Measurements from ENCODE around the gene CCDC91.

Gene CCDC91

DNA sequence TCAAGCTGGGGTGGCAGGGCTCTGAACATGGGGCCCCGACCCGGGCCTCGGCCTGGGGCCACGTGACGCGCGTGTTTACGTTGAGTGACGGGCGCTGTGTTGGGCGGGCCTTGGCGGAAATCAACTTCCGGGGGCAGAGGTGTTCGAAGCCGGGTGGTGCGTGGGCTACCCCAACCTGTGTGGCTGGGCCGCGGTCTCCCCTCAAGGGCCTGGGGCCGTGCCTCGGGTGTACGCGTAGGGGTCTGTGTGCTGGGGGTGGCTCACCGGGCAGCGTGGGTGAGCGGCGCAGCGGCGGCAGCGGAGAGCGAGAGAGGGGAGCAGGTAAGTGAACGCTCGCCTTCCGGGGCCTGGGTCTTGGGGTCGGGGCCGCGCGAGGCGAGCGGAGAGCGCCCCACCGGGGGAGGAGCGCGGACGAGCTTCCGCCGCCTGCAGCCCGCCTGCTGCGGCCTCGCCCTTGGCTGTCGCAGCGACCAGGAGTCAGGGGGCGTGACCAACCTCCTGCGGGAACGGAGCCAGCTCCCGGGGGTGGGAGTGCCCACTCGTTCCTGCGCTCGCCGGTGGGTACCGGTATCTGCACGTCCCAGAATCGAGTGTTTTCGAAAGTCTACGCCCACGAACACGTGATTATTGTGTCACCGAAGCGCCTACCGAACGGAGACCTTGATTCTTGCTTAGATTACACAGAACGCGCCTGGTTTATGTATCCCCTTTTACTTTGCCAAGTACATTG is at the start of gene CCDC91:
Gene CCDC91 (plus strand): TSS at position 136 of the 730 bp plus-strand sequence. CDS start 66,760 bp downstream, outside the sequence.
- peak; percentile 32 for DNase-seq

DNA sequence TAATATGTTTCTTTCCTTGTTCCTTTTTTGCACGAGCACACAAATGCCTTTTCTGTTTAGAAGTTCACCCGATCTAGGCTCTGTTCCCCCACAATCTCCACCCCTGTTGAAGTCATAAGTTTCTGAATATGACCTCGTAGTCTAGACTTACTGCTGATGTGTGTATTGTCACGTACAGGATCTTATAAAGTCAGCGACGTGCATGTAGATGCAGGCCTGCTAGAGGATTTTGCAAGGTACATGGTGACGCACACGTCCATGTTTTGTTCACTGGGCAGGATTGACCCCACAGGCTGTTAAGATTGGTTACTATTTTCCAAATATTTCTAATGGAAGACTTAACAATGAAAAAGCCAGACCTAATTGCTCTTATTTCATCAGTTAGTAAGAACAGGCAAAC is 46.2 kb upstream of the CCDC91 start:
- no peak for DNase-seq

DNA sequence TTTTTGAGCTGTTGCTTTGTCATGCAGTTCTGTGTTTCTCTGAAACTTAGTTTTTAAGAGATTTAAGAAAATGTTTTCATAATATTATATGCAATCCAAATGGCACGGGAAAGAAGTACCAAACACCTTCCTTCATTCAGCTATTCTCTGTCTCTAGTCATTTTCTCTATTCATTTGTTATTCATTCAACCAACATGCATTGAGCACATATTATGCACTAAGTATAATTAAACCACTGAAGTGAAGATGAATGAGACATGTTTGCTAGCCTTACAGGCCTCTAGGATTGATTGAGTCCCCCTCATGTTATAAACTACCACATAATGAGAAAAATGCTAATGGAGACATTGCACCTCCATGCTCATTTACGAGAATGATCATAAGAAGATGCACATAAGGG is 45.7 kb upstream of the CCDC91 start:
- DNase-seq, result no peak

DNA sequence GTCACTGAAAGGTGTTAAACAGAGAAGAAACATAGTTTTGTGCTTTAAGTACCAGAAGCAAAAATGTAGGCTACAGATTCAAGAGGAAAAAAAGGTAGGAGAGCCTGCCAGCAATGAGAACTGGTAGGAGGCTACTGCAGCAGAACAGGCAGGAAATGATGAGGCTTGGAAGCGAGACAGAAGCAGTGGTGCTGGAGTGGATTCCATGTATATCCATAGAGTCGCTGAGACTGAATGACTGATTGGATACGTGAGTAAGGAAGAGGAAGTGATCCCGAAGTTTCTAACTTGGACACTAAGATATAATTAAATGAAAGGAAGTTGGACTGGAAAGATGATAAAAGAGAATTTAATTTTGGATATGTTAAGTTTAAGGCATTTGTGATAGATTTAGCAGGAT is 45.0 kb upstream of the CCDC91 start:
- DNase-seq, result no peak

GRCh38 chr12:28149279-28149678 is 41.0 kb upstream of the CCDC91 start:
- no peak for DNase-seq

GRCh38 chr12:28156362-28156761 is 33.9 kb upstream of the CCDC91 start:
- DNase-seq, result no peak

- DNase-seq, result no peak
Measured at GRCh38 chr12:28156804-28157203, 33.5 kb upstream of the CCDC91 start.

- no peak for DNase-seq
Measured at GRCh38 chr12:28158353-28158752, 31.9 kb upstream of the CCDC91 start.

DNA sequence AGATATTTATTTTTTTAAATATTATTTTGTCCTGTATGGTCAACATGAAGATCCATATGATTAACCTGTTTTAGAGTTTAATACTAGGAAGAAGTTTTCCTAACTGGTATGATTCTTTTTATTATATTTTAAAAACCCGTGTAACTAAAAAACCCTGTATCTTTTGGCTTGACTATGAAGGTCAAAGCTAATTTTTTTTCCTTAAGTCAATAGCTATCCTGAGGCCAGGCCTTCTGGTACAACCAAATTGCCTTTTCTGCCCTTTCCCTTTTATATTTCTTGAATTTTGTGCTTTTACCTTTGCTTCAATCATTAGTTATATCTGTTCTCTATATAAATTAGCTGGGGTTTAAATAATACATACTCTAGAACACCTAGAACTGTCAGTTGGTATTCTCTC is 30.6 kb upstream of the CCDC91 start:
- DNase-seq, result no peak

GRCh38 chr12:28161697-28162096 is 28.6 kb upstream of the CCDC91 start:
- no peak for DNase-seq

- DNase-seq, result no peak
Measured at GRCh38 chr12:28162697-28163096, 27.6 kb upstream of the CCDC91 start.

GRCh38 chr12:28164644-28165275 is 25.5 kb upstream of the CCDC91 start:
- DNase-seq, result no peak

- no peak for DNase-seq
Measured at GRCh38 chr12:28167981-28168485, 22.2 kb upstream of the CCDC91 start.

GRCh38 chr12:28171356-28172060 is 18.7 kb upstream of the CCDC91 start:
- DNase-seq, result no peak

DNA sequence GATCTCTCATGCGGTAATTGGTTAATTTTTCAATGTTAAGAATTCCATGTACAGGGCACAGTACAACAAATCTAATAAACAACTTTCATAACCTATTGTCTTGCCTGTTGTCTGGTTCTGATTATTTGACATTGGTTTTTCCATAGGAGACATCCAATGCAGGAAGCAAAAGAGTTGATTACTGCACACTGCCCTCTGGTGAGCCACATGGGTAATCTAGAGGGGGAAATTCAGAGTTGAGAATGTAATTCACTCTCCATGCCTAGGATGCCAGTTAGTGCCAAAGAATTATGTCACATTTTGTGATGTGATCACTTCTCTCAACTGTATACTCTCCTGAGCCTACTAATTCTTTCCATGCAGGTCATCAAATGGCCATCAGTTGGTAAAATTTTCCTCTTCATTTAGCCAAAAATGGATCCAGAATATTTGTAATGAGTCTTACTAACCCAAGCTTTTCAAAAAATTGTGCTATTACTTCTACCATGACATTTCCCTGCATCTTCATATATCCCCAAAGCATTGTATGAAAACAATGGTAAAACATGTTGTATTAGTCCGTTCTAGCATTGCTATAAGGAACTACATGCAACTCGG is 17.7 kb upstream of the CCDC91 start:
- DNase-seq, result no peak

- DNase-seq, result no peak
Measured at GRCh38 chr12:28173440-28173839, 16.8 kb upstream of the CCDC91 start.

GRCh38 chr12:28175098-28175589 is 15.1 kb upstream of the CCDC91 start:
- DNase-seq, result no peak

GRCh38 chr12:28176295-28176694 is 14.0 kb upstream of the CCDC91 start:
- no peak for DNase-seq

- no peak for DNase-seq
Measured at GRCh38 chr12:28177461-28177860, 12.8 kb upstream of the CCDC91 start.

DNA sequence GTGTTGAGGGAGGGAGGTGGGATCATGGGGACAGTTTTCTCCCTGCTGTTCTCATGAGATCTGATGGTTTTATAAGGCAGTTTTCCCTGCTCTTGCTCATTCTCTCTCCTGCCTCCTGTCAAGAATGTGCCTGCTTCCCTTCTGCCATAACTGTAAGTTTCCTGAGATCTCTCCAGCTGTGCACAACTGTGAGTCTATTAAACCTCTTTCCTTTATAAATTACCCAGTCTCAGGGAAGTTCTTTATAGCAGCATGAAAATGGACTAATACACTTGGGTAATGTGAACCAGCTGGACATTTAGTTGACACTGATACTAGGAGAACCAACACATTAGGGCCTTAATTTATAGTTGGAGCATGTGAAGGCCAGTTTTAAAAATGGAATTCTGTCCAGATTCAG is 12.4 kb upstream of the CCDC91 start:
- no peak for DNase-seq

- DNase-seq, result no peak
Measured at GRCh38 chr12:28178775-28179174, 11.5 kb upstream of the CCDC91 start.

- DNase-seq, result no peak
Measured at GRCh38 chr12:28180786-28181185, 9.5 kb upstream of the CCDC91 start.

DNA sequence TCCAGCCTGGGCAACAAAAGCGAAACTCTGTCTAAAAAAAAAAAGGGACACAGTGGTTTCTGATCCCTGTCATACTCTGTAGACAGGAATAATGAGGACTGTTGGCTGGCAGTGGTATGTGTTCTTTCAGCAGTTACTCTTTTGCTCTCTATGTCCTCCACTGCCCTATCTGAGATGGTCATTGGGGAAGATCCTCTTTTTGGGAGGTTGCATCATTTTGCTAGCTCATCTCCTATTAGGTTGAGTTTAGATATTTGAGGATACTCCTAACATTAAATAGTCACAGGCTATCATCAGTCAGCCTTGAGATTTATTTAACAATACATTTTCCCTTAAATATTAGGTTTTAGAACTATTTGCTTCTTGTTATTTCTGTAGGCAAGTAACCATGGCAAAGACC is 5.9 kb upstream of the CCDC91 start:
- DNase-seq, result no peak

Data from NCI-H510A (cell line).